Right atrium auricular region (tissue), 2 donors: ENCODE data around the gene C16orf95. TPM values are rescaled to one million over a fixed set of nuclear protein-coding genes. Genes with fewer than 3 reads are reported as not detected.

ENCODE experiments used
- DNase-seq: peaks from one replicate; pipeline ENCODE4 v3.0.0-alpha.2; 2019; ENCODE audit warnings: low spot score
- H3K27ac ChIP-seq, 2 donors: fragments of 200-600 bp; sonication (generic); 1 replicate in 1 of 2; 2 replicates in 1 of 2; pipeline ENCODE4 v1.5.1; 2016 to 2019
- H3K27me3 ChIP-seq, 2 donors: fragments of 200-600 bp; sonication (generic); one replicate each; pipeline versions ENCODE4 v1.5.1 to v1.6.0; 2017 to 2019
- H3K36me3 ChIP-seq: fragments of 200-600 bp; sonication (generic); one replicate; pipeline ENCODE4 v1.5.1; 2016
- H3K4me1 ChIP-seq, 2 donors: fragments of 200-600 bp; sonication (generic); one replicate each; pipeline versions ENCODE4 v1.5.1 to v1.6.0; 2017 to 2019
- H3K4me3 ChIP-seq, 2 donors: fragments of 200-600 bp; sonication (generic); 1 replicate in 1 of 2; 2 replicates in 1 of 2; pipeline ENCODE4 v1.5.1; 2017 to 2019; ENCODE audit warnings: mild to moderate bottlenecking in 1 of 2, moderate library complexity in 1 of 2
- H3K9me3 ChIP-seq, 2 donors: fragments of 200-600 bp; sonication (generic); one replicate each; pipeline ENCODE4 v1.5.1; 2019
- CTCF ChIP-seq, 2 donors: fragments of 200-600 bp; sonication (generic); IDR thresholded peaks; one replicate each; pipeline ENCODE4 v1.5.1; 2019; ENCODE audit warnings: antibody characterized with exemption in 2 of 2
- total RNA-seq, 2 donors: library from RNA; depleted of rRNA; stranded (reverse); fragments of >200 nt; gene quantifications; one replicate each; pipeline ENCODE4 v1.1.0, GENCODE V29; 2016

The C16orf95 gene
- total RNA-seq, 2 donors from 2014 or later: 0.59 to 2.4 TPM

- Histone ChIP-seq H3K27ac (no peak overlapping the region), H3K9me3 (no peaks in the 10 kb centered on the region), H3K36me3 (peaks cover 68% of the 10 kb centered on the region), H3K27me3 (no peaks in the 10 kb centered on the region), H3K4me3 (no peak overlapping the region), H3K4me1 (no peaks in the 10 kb centered on the region)
- TF ChIP-seq CTCF (IDR thresholded peaks at IDR 0.05): no peak
- no peak for DNase-seq
Measured at GRCh38 chr16:87334651-87335624, 17.7 kb upstream of the C16orf95 start.

- H3K9me3 ChIP-seq: no peaks in the 10 kb centered on the region
- H3K36me3 ChIP-seq: peaks cover 68% of the 10 kb centered on the region
- H3K4me3 ChIP-seq: no peak overlapping the region
- no peak overlapping the region for H3K27ac ChIP-seq
- no peak for DNase-seq
- no peaks in the 10 kb centered on the region for H3K27me3 ChIP-seq
- peaks cover 0 to 6% of the 10 kb centered on the region in 2 donors for H3K4me1 ChIP-seq
- TF ChIP-seq CTCF (IDR thresholded peaks at IDR 0.05): no peak
Measured at GRCh38 chr16:87333581-87334331, 16.6 kb upstream of the C16orf95 start.

GRCh38 chr16:87333101-87333500 is 15.9 kb upstream of the C16orf95 start:
- Histone ChIP-seq H3K27me3 (no peaks in the 10 kb centered on the region), H3K4me1 (peaks cover 0 to 12% of the 10 kb centered on the region in 2 donors), H3K9me3 (no peaks in the 10 kb centered on the region), H3K36me3 (peaks cover 66% of the 10 kb centered on the region), H3K4me3 (no peak overlapping the region), H3K27ac (no peak overlapping the region)
- no peak for DNase-seq
- TF ChIP-seq CTCF (IDR thresholded peaks at IDR 0.05): no peak

GRCh38 chr16:87332150-87332549 is 15.0 kb upstream of the C16orf95 start:
- Histone ChIP-seq H3K4me1 (peaks cover 0 to 17% of the 10 kb centered on the region in 2 donors), H3K4me3 (no peak overlapping the region), H3K27me3 (no peaks in the 10 kb centered on the region), H3K9me3 (no peaks in the 10 kb centered on the region), H3K36me3 (peaks cover 67% of the 10 kb centered on the region), H3K27ac (no peak overlapping the region)
- no peak for TF ChIP-seq CTCF (IDR thresholded peaks at IDR 0.05)
- no peak for DNase-seq

GRCh38 chr16:87331241-87331801 is 14.1 kb upstream of the C16orf95 start:
- H3K36me3 ChIP-seq: peaks cover 67% of the 10 kb centered on the region
- peaks cover 0 to 22% of the 10 kb centered on the region in 2 donors for H3K4me1 ChIP-seq
- H3K27ac ChIP-seq: no peak overlapping the region
- no peak overlapping the region for H3K4me3 ChIP-seq
- DNase-seq: no peak
- H3K9me3 ChIP-seq: no peaks in the 10 kb centered on the region
- no peaks in the 10 kb centered on the region for H3K27me3 ChIP-seq
- TF ChIP-seq CTCF (IDR thresholded peaks at IDR 0.05): no peak
